ENCODE results near the gene ATP6V1B1. TPM values are rescaled to one million over a fixed set of nuclear protein-coding genes. Genes with fewer than 3 reads are reported as not detected.
A peak's percentile ranks its signal among the peaks of the same experiment; 100 is the strongest.

ATP6V1B1 gene
- total RNA-seq, 1 experiment from 2014 or later, result 2.5 TPM

- in situ Hi-C loops (cut with HindIII; ENCODE audit: low pct_unique_long_range_greater_than_20kb, low sequenced_read_pairs), result no loop called here
- no peak for DNase-seq (ENCODE audit: low read depth, low spot score)
Observed at GRCh38 chr2:70921031-70921430, 14.7 kb upstream of the ATP6V1B1 start.

DNA sequence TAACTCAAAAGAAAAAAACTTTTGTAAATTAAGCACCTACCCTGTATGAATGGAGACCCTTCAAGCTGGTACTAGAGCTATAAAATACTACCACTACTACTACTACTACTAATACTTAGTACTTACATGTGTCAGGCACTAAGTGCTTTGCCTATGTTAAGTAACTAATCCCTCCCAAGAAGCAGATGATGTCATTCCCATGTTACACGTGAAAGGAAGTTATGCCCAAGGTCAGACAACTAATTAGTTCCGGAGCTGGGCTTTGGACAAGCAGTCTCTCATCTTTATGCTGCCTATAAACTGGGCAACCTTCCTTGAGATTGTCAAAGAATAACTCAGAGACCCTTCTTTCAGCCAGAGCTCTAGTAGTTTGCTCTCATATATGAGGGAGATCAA, 13.9 kb upstream of the ATP6V1B1 start:
- peak; percentile 42 for DNase-seq (ENCODE audit: low read depth, low spot score)
- in situ Hi-C loops (cut with HindIII; ENCODE audit: low pct_unique_long_range_greater_than_20kb, low sequenced_read_pairs), result no loop called here

GRCh38 chr2:70922235-70923234, 13.2 kb upstream of the ATP6V1B1 start:
- no peak for DNase-seq (ENCODE audit: low read depth, low spot score)

GRCh38 chr2:70923378-70924015, 12.2 kb upstream of the ATP6V1B1 start:
- DNase-seq (ENCODE audit: low read depth, low spot score), result peak; percentile 48

More at GRCh38 chr2:70922235-70923234, 13.2 kb upstream of the ATP6V1B1 start:
- in situ Hi-C loops (cut with HindIII; ENCODE audit: low pct_unique_long_range_greater_than_20kb, low sequenced_read_pairs), result no loop called here

DNA sequence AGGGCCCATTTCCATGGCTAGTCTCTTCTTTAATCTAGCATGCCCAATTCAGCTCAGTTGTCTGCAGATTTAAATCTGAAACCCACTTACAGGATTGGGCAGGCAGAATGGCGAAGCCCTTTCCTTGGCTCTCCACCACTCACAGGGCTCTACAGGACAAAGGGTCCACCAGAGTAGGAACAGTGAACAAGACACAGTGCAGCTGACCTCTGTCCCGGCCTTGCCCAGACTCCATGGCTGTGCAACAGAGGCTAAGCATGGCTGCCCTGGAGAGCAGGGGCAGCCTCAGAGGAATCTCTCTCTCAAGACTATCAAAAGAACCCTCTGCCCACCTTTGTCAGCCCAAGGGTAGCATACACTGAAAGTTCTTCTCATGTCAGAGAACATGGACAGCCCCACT, 9.7 kb upstream of the ATP6V1B1 start:
- no peak for DNase-seq (ENCODE audit: low read depth, low spot score)
- in situ Hi-C loops (cut with HindIII; ENCODE audit: low pct_unique_long_range_greater_than_20kb, low sequenced_read_pairs), result no loop called here

More at GRCh38 chr2:70923378-70924015, 12.2 kb upstream of the ATP6V1B1 start:
- in situ Hi-C loops (cut with HindIII; ENCODE audit: low pct_unique_long_range_greater_than_20kb, low sequenced_read_pairs), result no loop called here

DNA sequence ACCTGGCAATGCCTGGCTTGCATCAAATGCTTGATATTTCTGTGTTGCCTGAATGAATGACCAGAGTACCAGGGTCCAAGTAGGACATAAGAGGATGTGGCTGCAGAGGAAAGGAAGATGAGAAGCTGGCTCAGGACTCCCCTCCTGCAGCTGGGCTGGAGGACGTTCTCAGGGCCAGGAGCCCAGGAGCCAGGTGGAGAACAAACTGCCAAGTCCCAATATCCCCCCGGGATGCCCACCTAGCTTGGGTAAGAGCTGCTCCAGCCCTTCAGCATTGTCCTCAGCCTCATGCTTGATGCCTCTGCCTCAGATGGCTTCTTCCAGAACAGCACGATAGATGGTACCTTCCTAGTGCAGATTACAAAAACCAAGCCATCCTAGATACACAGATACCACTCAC, 8.6 kb upstream of the ATP6V1B1 start:
- DNase-seq (ENCODE audit: low read depth, low spot score), result no peak
- in situ Hi-C loops (cut with HindIII; ENCODE audit: low pct_unique_long_range_greater_than_20kb, low sequenced_read_pairs), result no loop called here

- no peak for DNase-seq (ENCODE audit: low read depth, low spot score)
- in situ Hi-C loops (cut with HindIII; ENCODE audit: low pct_unique_long_range_greater_than_20kb, low sequenced_read_pairs), result no loop called here
Observed at GRCh38 chr2:70927641-70928040, 8.1 kb upstream of the ATP6V1B1 start.

DNA sequence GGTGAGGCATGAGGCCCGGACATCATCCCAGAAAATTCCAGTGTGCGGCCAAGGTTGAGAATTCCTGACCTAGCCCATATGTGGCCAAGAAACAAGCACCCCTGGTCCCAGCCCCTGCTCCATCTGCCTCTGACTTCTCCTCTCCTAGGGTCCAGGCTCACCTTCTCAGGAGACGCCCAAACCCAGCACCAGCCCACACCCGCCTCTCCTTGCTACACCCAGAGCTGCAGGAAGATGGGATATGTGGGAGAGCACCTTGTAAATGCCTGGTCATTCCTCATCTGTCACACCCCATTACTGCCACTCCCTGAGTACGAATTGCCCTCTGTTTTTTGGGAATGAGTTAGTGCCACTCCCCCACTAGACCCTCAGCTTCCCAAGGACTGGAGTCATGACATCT, 7.3 kb upstream of the ATP6V1B1 start:
- DNase-seq (ENCODE audit: low read depth, low spot score), result no peak
- in situ Hi-C loops (cut with HindIII; ENCODE audit: low pct_unique_long_range_greater_than_20kb, low sequenced_read_pairs), result no loop called here

DNA sequence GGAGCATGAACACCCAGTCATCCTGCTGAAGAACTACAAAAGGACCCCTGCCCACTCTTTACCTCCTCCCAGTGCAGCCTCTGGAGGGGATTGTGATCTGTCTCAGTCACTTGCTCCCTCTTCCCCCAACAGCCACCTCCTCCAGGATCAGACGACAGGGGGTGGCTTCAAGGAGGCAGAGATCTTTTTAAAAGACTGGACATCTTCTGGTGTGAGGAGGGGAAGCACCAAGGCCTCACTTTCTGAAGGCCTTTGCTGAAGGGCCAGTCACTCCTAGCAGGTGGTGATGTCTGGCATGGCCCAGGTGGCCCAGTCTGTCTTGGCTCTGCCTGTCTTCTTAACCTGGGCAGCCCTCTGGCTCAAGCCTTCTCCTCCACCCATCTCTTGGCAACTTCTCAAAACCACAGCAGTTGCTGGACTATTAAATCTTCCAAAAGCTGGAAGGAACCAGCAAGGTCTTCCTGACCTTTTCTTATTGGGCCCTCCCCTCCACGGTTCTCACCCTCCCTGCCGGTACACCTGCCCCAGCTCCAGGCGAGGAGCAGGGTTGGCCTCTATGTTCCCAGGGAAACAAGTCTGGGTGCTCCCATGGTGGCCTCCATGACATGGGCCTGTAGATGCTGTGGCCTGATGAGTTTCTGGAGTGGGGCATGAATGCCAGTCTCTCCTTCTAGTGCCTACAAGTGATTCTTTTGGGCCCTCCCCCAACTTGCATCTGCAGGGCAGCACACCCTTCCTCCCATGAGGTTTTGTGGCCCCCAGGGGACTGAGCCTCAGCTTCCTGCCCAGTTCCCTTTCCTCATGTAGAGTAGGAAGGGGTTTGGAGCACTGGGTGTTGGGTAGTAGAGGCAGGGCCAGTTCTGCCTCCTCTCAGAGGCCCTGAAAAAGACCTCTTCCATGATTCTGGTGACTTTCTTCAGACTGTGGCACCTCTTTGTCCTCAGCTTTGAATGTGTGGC, 5.0 kb upstream of the ATP6V1B1 start:
- no peak for DNase-seq (ENCODE audit: low read depth, low spot score)
- in situ Hi-C loops (cut with HindIII; ENCODE audit: low pct_unique_long_range_greater_than_20kb, low sequenced_read_pairs), result no loop called here

DNA sequence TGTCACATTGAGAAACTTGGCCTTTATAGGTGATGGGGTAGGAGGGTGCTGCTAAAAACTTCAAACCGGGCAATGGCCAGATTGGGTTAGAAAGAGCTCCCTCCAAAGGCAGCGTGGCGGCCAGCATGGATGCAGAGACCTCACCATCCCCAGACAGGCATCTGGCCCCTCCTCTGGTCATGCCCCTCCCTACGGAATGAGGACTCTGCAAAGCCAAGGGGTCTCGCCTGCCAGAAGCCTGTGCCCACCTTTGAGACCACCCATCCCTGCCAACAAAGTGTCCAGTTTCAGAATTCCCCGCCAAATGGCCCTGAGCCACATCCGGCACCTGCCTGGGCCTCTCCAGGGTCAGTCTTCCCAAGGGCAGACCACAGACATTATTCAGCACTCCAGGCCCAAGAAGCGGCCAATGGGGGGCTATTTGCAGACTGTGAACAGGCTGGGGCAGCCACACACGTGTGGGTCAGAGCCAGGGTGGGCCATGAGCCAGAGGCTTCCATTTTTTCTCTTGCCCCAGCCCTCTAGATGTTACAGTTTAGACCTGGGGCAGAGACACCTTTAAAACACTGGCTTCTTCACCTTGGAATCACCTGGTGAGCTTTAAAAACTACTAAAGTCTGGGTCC, 4.2 kb upstream of the ATP6V1B1 start:
- in situ Hi-C loops (cut with HindIII; ENCODE audit: low pct_unique_long_range_greater_than_20kb, low sequenced_read_pairs), result no loop called here
- DNase-seq (ENCODE audit: low read depth, low spot score), result no peak

GRCh38 chr2:70932631-70933230, 3.0 kb upstream of the ATP6V1B1 start:
- no peak for DNase-seq (ENCODE audit: low read depth, low spot score)
- in situ Hi-C loops (cut with HindIII; ENCODE audit: low pct_unique_long_range_greater_than_20kb, low sequenced_read_pairs), result no loop called here

GRCh38 chr2:70934981-70935380, 719 bp upstream of the ATP6V1B1 start:
- DNase-seq (ENCODE audit: low read depth, low spot score), result no peak
- in situ Hi-C loops (cut with HindIII; ENCODE audit: low pct_unique_long_range_greater_than_20kb, low sequenced_read_pairs), result no loop called here

DNA sequence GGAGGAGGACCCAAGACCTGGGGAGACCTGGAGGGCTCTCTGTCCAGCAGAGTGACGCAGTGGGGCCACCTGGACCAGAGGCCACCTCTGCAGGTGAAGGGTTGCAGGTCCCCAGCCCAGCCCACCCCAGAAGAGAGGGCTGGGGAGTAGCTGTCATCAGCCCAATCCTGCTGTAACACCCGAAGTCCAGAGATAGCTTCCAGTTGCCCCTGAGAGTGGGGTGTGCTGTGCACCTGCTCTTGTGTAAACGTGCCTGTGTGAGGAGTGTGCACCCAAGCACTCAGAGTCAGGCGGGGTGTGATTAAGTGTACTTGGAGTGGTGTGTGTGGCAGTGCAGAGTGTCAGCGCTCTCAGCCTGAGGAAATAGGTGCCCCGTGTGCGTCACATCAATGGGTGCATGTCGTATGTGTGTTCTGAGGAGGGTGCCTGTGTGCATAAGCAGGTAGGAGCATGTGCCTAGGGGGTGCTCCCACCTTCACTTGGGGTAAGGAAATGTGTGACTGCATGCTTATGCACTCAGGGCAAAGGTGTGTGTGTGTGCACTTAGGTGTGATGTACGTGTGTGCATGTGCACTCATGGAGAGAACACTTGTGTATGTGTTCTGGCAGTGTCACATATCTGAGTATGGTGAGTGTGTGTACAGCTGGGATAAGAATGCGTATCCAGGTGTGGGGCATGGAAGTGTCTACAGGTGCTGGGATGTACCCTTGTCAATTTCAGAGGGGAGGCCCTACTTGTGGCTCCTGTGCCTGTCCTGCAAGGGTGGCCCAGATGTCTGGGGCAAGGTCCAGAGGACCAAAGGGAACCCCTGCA, 672 bp downstream of the ATP6V1B1 start:
- DNase-seq (ENCODE audit: low read depth, low spot score), result no peak
- in situ Hi-C loops (cut with HindIII; ENCODE audit: low pct_unique_long_range_greater_than_20kb, low sequenced_read_pairs), result no loop called here

DNA sequence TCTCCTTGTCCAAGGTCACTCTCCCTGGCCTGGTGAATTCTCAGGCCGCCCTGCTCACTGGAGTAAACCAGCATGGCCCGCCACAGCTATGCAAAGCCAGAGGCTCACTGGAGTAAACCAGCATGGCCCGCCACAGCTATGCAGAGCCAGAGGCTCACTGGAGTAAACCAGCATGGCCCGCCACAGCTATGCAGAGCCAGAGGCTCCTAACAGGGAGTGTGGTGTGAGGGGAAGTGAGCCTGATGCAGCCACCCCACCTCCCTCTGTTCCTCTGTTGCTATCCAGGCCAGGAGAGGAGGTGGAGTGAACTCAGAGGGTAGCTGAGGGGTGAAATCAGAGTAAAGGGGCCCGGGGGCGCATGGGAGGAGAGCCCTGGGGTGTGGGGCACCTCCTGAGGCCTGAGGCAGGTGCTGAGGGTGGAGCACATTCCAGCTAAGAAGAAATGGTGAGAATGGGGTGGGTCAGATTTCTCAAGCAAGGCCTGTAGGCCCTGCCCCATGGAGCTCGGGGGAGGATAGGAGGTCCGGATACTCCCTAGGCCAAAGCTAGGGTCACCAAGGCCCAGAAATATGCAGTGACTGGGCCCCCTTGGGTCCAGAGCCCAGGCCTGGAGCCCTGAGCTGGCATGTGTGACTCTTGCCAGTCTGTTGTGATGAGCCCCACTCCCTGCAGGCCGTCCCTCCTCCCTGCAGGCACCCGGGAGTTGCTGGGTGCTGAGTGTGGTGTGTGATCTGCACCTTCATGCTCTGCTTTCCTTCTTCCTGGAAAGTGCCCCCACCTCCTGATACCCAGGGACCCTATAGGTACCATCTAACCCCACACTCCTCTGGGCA, 1.5 kb downstream of the ATP6V1B1 start:
- no peak for DNase-seq (ENCODE audit: low read depth, low spot score)
- in situ Hi-C loops (cut with HindIII; ENCODE audit: low pct_unique_long_range_greater_than_20kb, low sequenced_read_pairs), result no loop called here

DNA sequence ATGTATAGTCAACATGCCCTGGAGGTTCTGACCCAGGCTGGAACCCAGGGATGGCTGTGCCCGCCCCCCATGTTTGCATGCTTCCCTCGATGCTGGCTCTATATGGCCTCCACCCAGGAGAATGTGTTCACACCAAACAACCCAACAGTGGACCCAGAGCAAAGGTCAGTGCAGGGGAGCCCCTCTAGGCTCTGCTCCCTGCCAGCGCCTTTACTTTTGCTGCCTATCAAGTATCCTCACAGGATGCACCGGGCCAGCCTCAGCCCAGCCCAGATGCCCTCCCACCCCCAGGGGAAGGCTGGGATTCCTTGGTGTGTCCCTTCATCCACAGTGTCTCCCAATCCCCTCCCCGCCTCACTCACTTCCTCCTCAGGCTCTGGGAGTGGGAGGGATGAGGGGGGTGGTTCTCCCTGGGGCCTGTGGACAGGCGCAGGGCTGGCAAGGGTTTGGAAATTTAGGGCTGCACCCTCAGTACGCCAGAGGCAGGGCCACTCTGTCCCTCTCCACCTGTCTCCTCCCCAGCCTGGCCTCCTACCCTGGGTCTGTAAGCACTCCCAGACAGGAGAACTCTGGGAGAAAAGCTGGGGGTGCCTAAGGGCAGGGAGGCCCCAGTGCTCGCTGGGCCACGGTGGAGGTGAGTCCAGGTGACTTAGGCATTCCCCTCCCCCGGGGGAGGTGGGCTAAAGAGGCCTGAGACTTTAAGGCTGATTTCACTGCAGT, 2.3 kb downstream of the ATP6V1B1 start:
- DNase-seq (ENCODE audit: low read depth, low spot score), result no peak
- in situ Hi-C loops (cut with HindIII; ENCODE audit: low pct_unique_long_range_greater_than_20kb, low sequenced_read_pairs), result no loop called here

Data from SK-MEL-5 (cell line).